GM23248 (cell line): ENCODE measurements around the gene CXCL1. TPM values are rescaled to one million over a fixed set of nuclear protein-coding genes. Genes with fewer than 3 reads are reported as not detected.

Experiments used
- DNase-seq: peaks from one replicate; pipeline ENCODE4 v3.0.0-alpha.2; 2015
- H2AFZ ChIP-seq: fragments of 200-600 bp; sonication (generic); 2 replicates; pipeline ENCODE4 v1.6.1; 2016; ENCODE audit warnings: antibody characterized with exemption
- H3F3A ChIP-seq: fragments of 200-600 bp; sonication (generic); 2 replicates; pipeline ENCODE4 v1.6.1; 2016; ENCODE audit warnings: mild to moderate bottlenecking, antibody characterized with exemption, mixed run types; ENCODE audit not compliant: insufficient read depth
- H3K27ac ChIP-seq: fragments of 200-600 bp; sonication (generic); 2 replicates; pipeline ENCODE4 v1.5.1; 2016; ENCODE audit warnings: mild to moderate bottlenecking
- H3K27me3 ChIP-seq: fragments of 200-600 bp; sonication (generic); replicated peaks from 2 replicates; pipeline ENCODE4 v1.6.1; 2016; ENCODE audit warnings: mild to moderate bottlenecking; ENCODE audit not compliant: insufficient read depth
- H3K36me3 ChIP-seq: fragments of 200-600 bp; sonication (generic); 2 replicates; pipeline ENCODE4 v1.6.1; 2016; ENCODE audit warnings: low read depth, mild to moderate bottlenecking
- H3K4me1 ChIP-seq: fragments of 200-600 bp; sonication (generic); 2 replicates; pipeline ENCODE4 v1.6.1; 2016; ENCODE audit warnings: mild to moderate bottlenecking; ENCODE audit not compliant: insufficient read depth
- H3K4me2 ChIP-seq: fragments of 200-600 bp; sonication (generic); one replicate; pipeline ENCODE4 v1.6.1; 2016; ENCODE audit warnings: mild to moderate bottlenecking; ENCODE audit not compliant: unreplicated experiment
- H3K4me3 ChIP-seq: fragments of 200-600 bp; sonication (generic); 2 replicates; pipeline ENCODE4 v1.5.1; 2016; ENCODE audit warnings: mild to moderate bottlenecking
- H3K79me2 ChIP-seq: fragments of 200-600 bp; sonication (generic); 2 replicates; pipeline ENCODE4 v1.6.1; 2016; ENCODE audit warnings: mild to moderate bottlenecking; ENCODE audit not compliant: insufficient read depth
- H3K9ac ChIP-seq: fragments of 200-600 bp; sonication (generic); 2 replicates; pipeline ENCODE4 v1.6.1; 2016; ENCODE audit warnings: mild to moderate bottlenecking
- H3K9me2 ChIP-seq: fragments of 200-600 bp; sonication (generic); 2 replicates; pipeline ENCODE4 v1.6.1; 2016; ENCODE audit warnings: mixed run types, mild to moderate bottlenecking, moderate library complexity; ENCODE audit not compliant: insufficient read depth
- H3K9me3 ChIP-seq: fragments of 200-600 bp; sonication (generic); one replicate; pipeline ENCODE4 v1.6.1; 2017; ENCODE audit warnings: low read depth
- H4K20me1 ChIP-seq: fragments of 200-600 bp; sonication (generic); 2 replicates; pipeline ENCODE4 v1.6.0; 2016; ENCODE audit not compliant: insufficient read depth
- EZH2 ChIP-seq: fragments of 200-600 bp; sonication (generic); IDR thresholded peaks from 2 replicates; pipeline ENCODE4 v1.6.1; 2018; ENCODE audit warnings: antibody characterized with exemption, mild to moderate bottlenecking; ENCODE audit not compliant: insufficient read depth, poor library complexity, severe bottlenecking
- EZH2phosphoT487 ChIP-seq: fragments of 200-600 bp; sonication (generic); IDR thresholded peaks from 2 replicates; pipeline ENCODE4 v1.6.1; 2018; ENCODE audit warnings: antibody characterized with exemption, moderate library complexity, mild to moderate bottlenecking, low read depth; ENCODE audit not compliant: insufficient read depth
- WGBS, 2 experiments: methylation state at CpG; one replicate each; pipeline ENCODE4 v1.1.6; 2015 to 2017; ENCODE audit warnings: low lambda C conversion rate in 2 of 2, low coverage in 1 of 2; ENCODE audit errors: missing lambda C conversion rate in 2 of 2; 5-methylcytosine and 5-hydroxymethylcytosine counted together
- in situ Hi-C: fragments of 300-500 bp; cut with MboI; formaldehyde crosslinking; loops from 2 replicates; pipeline ENCODE4 v1.15.0; 2020
- polyA plus RNA-seq: library from polyadenylated mRNA; unstranded; fragments of >200 nt; fragmentation: Nextera tagmentation; extraction: Ambion mirVana; gene quantifications from 2 replicates; pipeline ENCODE4 v1.2.1, GENCODE V29; 2016
- total RNA-seq: library from RNA; depleted of rRNA; stranded (reverse); fragments of >200 nt; shearing (Covaris generic); gene quantifications from 2 replicates; pipeline ENCODE4 v1.2.3, GENCODE V29; 2014

Gene CXCL1
- total and polyA plus RNA-seq, 2 experiments from 2014 or later = 12.6 to 14.8 TPM

GRCh38 chr4:73836373-73837279, 32.6 kb upstream of the CXCL1 start, which contains the start of gene CXCL6:
CXCL6 (plus strand) TSS chr4:73836678; CDS start chr4:73836751, 73 bp downstream.
- Histone ChIP-seq H3K36me3 (no peaks in the 10 kb centered on the region), H3K4me3 (peak within 1 kb of the TSS; percentile 72), H3K4me2 (peak within 1 kb of the TSS; percentile 80), H2AFZ (peak within 1 kb of the TSS; percentile 78), H3K27ac (no peak within 1 kb of the TSS), H3K9ac (peak within 1 kb of the TSS; percentile 40; the same call in 1 of the 2 replicates), H4K20me1 (no peaks in the 10 kb centered on the region), H3K79me2 (no peaks in the 10 kb centered on the region), H3K9me3 (no peaks in the 10 kb centered on the region), H3K4me1 (peaks cover 36% of the 10 kb centered on the region), H3K27me3 (no peaks in the 10 kb centered on the region), H3K9me2 (no peaks in the 10 kb centered on the region), H3F3A (peaks cover 29% of the 10 kb centered on the region)
- in situ Hi-C loops = no loop called here
- peak; percentile 63 for DNase-seq
- TF ChIP-seq EZH2phosphoT487 (no peak), EZH2 (no peak)
- 9 to 10% methylated on average over 40 to 41 of the region's 41 CpGs for WGBS, 2 experiments

GRCh38 chr4:73839071-73839470, 30.1 kb upstream of the CXCL1 start:
- in situ Hi-C loops = no loop called here

GRCh38 chr4:73839715-73840114, 29.5 kb upstream of the CXCL1 start:
- Histone ChIP-seq H3K9me2 (no peaks in the 10 kb centered on the region), H3K27ac (no peak overlapping the region), H3K4me1 (peaks cover 33% of the 10 kb centered on the region), H3K27me3 (no peaks in the 10 kb centered on the region), H3K9me3 (no peaks in the 10 kb centered on the region), H3K9ac (no peak overlapping the region), H3F3A (peaks cover 24% of the 10 kb centered on the region), H4K20me1 (no peaks in the 10 kb centered on the region), H3K4me2 (no peak overlapping the region), H3K36me3 (no peaks in the 10 kb centered on the region), H2AFZ (no peak overlapping the region), H3K4me3 (no peak overlapping the region), H3K79me2 (no peaks in the 10 kb centered on the region)
- TF ChIP-seq EZH2phosphoT487 = no peak
- no peak for TF ChIP-seq EZH2
- in situ Hi-C loops = no loop called here
- no peak for DNase-seq
- WGBS, 2 experiments = 97% methylated on average over 3 of the region's 3 CpGs

More at GRCh38 chr4:73839071-73839470, 30.1 kb upstream of the CXCL1 start:
- Histone ChIP-seq H3K9me3 (no peaks in the 10 kb centered on the region), H4K20me1 (no peaks in the 10 kb centered on the region), H3K9me2 (no peaks in the 10 kb centered on the region), H3K4me1 (peaks cover 28% of the 10 kb centered on the region), H3F3A (peaks cover 23% of the 10 kb centered on the region), H3K4me2 (no peak overlapping the region), H3K36me3 (no peaks in the 10 kb centered on the region), H3K79me2 (no peaks in the 10 kb centered on the region), H3K4me3 (no peak overlapping the region), H3K9ac (no peak overlapping the region), H3K27me3 (no peaks in the 10 kb centered on the region), H3K27ac (no peak overlapping the region), H2AFZ (no peak overlapping the region)
- DNase-seq = no peak
- TF ChIP-seq EZH2 = no peak
- no peak for TF ChIP-seq EZH2phosphoT487
- WGBS, 2 experiments = 83 to 87% methylated on average over 5 of the region's 5 CpGs

GRCh38 chr4:73841243-73841925, 27.8 kb upstream of the CXCL1 start:
- Histone ChIP-seq H3K9me2 (no peaks in the 10 kb centered on the region), H3K9me3 (no peaks in the 10 kb centered on the region), H3K79me2 (no peaks in the 10 kb centered on the region), H3K27me3 (no peaks in the 10 kb centered on the region), H2AFZ (no peak overlapping the region), H3K4me3 (no peak overlapping the region), H3K9ac (no peak overlapping the region), H3K36me3 (no peaks in the 10 kb centered on the region), H3F3A (peaks cover 24% of the 10 kb centered on the region), H4K20me1 (no peaks in the 10 kb centered on the region), H3K4me1 (peaks cover 35% of the 10 kb centered on the region), H3K4me2 (no peak overlapping the region), H3K27ac (no peak overlapping the region)
- TF ChIP-seq EZH2phosphoT487 (no peak), EZH2 (no peak)
- peak; percentile 42 for DNase-seq
- WGBS, 2 experiments = 75 to 81% methylated on average over 4 of the region's 4 CpGs
- in situ Hi-C loops = no loop called here
